HT-29 (cell line): ENCODE measurements around the gene FGF1. TPM values are rescaled to one million over a fixed set of nuclear protein-coding genes. Genes with fewer than 3 reads are reported as not detected.
A peak's percentile ranks its signal among the peaks of the same experiment; 100 is the strongest.

Experiments used
- DNase-seq: peaks from one replicate; pipeline ENCODE4 v3.0.0-alpha.2; 2015; ENCODE audit warnings: low spot score
- total RNA-seq: library from RNA; depleted of rRNA; stranded (reverse); fragments of >200 nt; shearing (Covaris generic); gene quantifications from 2 replicates; pipeline ENCODE4 v1.2.3, GENCODE V29; 2014

Gene FGF1
- total RNA-seq, 1 experiment from 2014 or later, result not detected

DNA sequence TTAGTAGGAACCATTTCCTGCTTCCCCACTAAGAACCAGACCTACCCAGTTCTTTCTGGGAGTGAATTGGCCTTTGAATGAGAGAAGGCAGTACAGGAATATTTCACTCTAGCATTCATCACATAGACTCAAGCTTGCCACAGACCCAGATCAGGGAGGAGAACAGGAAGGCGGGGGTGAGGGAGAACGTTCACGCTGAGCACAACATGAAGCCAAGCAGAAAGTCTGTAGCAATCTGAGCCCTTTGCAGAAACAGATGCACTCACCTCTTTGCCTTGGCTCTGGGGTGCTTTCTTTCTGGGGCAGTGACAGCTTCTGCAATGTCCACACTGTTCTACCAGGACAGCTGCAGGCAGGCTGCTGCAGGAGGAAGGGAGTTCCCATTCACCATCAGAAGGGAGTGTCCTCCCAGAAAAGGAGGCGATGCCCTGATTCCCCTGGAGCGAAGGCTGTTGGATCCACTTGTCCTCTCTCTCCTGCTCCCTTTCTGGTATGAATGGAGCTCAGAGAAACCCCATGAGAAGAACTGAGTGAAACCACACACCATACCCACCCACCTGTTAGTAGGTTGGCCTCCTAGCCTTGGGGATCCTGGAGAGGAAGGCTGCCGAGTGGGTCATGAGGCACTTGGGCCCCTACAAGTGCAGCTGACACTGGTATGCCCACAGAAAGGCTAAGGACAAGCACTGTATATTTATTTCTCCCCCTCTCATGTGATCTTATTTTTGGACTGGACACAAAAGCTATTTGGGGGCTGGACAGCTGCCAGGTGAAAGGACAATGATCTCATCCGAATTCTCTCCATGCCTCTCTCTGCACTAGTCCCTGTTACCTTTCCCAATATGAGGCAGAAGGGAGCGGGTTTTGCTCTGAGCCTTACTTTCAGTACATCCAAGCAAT lies 11.7 kb upstream of the FGF1 start:
- no peak for DNase-seq

DNA sequence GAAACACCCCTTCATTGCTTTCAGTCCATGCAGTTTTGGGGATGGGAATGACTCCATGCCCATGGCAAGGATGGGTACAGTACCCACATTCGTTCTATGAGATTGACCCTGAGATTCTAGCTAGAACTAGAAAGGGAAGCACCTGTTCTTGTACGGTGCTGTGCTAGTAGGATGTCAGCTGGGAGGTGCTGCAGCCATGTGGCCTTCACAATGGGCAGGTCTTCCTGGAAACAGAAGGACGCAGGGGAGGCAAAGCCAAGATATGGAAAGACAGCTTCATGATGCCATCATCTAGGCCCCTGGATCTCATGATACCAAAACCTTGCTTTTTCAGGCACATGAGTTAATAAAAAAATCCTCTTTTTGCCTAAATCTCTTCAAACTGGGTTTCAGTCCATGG lies 10.5 kb upstream of the FGF1 start:
- DNase-seq, result no peak

DNA sequence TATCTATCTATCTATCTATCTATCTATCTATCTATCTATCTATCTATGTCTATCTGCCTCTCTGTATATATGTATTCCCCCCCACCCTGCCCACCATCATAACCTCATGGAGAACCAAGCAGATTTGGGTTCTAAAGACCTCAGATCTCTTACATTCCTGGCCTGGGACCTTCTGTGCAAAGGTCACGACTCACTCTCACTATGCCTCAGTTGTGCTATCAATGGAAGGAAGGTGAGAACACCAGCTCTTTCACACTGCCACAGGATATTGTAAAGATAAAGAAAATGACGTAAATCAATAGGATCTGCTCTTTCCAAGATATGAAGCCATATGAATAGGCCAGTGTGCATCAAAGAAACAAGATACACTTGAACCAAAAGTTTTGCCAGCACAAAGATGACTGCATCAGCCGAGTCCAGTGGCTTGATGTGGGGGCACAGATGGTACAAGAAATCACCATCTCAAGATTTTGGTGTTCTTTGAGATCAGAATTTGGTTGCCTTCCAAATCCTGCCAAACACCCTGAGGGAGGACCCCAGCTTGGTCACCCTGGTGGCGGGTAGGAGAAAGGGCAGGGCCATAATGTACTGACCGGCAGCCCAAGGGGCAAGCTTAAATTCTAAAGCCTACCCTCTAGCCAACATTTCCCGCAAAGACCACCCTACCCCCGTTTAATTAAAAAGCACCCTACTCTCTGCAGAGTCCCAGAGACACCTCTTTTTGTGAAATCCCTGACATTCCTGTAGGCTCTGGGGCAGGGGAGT lies 8.4 kb upstream of the FGF1 start:
- no peak for DNase-seq

DNA sequence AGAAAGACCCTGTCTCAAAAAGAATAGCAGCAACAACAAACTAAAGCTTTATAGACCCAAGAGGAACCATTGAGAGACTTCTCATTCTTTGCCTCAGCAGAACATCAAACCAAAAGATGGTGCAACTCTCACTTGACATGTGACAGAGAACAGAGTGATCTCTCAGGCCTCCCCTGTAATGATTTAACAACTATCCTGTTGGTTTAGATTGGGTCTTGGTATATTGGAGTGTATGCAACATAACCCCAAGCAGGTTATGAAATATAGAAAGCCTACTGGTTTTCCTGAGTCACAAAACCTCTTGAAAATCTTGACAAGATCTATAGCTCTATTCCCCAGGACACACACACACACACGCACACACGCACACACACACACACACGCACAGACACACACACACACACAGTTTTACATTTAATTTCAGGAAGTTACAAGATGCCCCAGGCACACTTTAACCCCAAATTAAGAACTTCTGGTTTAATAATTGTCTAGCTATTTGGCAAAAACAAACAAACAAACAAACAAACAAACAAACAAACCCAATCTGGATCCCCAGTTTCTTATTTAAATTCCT lies 6.5 kb upstream of the FGF1 start:
- DNase-seq, result no peak

DNA sequence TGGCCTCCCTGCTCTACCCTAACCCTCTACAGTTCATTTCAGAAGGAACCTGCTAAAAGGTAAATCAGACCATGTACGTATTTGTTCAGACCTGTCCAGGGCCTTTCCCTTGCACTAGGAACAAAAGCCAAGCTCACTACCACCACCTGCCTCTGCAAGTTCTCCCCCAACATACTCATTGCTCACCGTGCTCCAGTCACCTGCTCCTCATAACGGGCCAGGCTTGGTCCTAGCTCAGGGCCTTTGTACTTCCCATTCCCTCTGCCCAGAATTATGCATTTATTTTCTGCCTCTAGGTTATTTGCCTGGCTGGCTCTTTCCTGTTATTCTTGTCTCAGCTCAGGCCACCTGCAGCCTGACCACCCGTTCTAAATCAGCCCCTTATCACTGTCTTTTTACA lies 4.8 kb upstream of the FGF1 start:
- no peak for DNase-seq

DNA sequence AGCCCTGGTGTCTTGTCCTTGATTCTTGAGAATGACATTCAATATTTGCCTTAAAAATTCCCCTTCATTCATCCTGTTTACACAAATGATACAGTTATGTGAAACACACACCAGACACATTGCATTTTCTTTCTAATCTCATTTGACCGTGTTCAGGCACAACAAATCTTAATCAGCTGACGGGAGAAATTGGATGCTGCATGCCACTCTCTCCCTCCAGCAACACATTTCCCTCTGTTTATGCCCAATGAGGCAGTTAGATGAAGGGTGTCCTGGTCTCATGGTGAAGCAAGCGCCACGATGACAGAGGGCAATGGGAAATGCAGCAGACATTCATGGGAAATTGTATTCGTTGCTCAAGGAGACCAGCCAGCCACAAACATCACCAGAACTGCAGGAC lies 3.2 kb upstream of the FGF1 start:
- no peak for DNase-seq

DNA sequence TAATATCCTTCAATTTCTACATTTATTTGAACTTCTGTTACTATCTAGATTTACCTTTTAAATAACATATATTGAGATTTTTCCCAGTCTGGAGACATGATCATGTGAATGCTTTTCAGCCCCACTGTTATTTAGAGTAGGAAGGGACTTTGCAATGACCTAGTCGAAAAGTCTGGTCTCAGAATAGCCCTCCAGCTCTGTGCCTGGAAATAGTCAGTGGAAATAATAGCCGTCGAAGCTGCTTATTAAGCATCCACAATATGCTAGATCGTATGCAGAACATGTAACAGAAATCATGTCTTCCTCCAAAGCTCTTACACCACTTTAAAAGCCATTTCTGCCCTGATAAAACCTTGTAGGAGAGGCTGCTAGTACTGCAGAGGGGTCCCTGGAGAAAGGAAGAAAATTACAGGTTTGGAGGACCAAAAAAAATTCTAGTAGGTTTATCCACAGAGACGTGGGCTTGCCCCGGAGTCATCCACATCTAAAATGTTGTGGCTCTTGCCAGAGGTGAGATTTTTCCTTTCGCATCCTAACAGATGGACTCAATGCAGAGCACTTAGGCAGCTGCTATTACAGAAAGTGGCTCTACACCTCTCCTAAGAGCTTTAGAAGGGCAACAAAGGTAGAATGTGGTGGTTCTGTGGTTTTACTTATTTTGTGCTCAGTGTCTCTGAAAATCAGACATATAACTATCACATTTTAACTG lies 2.5 kb upstream of the FGF1 start:
- no peak for DNase-seq

DNA sequence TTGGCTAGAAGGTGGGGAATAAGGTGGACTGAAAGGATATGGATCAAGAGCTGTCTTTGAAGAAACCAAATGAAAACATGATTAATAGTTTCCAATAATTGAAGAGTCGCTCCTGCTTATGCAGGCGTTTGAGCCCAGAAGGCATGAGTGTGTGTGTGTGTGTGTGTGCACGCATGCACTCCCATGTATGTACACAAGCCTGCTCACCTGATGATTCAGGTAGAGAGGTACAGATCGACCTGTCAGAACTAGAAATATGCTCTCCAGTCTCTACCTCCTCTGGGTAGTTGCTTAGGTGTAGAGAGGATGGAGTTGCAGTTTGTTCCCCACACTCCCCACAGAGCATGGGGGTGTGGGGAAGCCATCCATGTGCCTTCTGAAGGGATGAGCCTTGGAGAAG lies 1.1 kb upstream of the FGF1 start:
- no peak for DNase-seq

DNA sequence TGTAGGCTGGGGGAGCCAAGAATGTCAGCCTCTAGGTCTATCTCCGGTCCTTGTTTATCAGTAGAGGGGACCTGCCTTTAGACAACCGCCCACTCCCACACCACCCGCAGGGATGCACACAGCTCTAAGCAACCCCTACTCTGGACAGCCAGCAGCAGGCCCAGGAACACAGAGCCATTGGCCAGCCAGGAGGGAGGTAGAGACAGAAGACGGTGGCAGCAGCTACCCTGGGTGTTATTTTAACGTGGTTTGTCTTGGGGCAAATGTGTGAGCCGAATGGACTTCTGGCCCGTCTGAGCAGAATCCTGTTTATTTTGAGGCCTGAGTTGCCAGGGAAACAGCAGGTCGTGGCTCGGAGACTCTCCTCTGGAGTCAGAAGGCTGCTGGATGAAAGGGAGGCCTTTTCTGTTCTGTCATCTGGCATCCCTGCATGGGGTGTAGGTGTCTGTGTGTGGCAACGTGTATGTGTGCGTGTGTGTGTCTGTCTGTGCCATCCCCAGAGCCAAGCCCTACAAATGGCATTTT lies 382 bp upstream of the FGF1 start:
- DNase-seq, result no peak

DNA sequence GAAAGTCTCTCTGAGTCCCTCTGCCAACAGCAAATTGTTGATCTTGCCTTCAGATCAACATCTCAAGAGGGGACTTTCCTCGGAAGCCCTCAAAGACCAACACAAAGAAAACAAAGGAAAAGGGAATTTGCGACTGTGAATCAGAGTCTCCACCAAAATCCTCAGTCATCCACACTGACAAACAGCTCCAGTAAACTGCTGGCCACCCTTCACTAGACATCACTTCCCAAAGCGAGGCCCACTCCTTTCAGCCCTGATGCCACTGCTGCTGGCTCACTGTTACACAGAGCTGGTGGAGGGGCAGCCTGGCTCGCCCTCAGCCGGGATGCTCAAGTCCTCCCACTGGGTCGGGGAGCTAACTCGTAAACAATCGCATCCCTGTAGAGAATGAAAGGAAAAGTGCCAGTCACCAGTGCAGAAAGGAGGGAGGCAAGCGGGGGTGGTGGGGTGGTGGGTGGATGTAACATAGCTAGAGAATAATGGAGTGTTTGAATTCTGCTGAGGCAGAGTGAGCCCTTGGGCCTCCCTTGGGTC lies 1.3 kb downstream of the FGF1 start:
- no peak for DNase-seq

DNA sequence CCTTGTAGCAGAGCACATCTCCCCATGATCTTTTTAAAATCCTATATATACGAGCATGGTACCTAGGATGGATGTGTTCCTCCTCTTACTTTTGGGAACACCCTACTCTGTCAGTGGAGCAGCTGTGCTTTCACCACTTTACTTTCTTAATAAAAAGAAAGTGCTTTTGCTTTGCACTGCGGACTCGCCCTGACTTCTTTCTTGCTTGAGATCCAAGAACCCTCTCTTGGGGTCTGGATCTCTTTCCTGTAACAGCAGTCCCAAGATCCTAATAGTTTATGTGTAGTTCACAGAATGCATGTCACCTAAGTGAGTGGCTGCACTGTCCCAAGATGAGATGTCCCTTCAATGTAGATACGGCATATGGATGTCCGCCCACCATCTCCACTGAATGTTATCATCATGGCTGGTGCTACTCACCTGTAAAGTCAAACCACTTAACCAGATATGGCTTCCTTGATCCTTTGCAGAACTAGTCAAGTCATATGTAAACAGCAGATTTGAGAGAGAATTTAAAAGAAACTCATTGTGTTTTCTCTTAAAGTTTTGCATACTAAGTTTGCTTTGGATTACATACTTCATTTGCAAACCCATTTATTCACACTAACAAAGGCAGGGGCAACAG lies 1.9 kb downstream of the FGF1 start:
- DNase-seq, result no peak

DNA sequence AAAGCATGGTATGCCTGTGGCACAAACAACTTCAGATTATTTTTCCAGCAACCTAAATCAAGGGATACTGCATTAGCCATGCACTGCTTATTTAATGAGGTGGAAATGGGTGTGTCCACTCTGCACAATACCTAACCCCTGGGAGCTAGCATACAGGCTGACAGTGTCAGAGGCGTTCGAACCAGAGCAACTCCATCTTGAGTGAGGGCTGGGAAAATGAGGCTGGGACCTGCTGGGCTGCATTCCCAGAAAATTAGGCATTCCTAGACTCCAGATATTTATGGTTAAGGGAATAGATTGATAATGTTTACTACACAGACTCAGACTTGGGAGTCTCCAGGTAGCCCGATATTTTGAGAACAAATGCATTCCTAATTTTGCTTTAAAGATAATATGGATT lies 2.8 kb downstream of the FGF1 start:
- DNase-seq, result no peak

DNA sequence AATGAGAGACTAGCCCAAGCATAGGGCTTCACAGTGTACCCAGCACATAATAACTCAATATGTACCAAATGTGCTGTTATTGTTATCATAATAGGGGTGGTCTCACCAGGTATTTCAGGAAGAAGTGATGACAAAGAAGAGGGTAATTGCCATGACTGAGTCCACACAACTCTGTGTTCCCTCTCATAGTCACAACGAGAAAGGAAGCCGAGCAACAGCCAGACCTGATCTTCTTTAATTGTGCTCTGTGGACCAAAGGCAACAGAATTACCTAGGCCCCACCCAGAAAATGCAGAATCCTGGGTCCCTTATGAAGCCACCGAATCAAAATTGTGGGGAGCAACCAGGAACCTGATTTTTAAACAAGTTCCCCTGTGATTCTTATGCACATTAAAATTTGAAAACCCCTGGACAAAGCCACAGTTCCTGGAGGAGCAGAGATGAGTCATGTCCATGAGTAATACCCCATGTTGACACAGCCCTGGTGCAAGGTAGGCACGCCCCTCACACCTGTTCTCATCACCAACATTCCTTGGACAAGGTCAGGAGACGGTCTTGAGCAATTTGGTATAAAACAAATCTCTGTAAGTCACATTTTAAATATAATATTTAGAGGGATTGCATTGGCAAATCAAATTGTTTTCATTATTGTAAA lies 5.2 kb downstream of the FGF1 start:
- DNase-seq, result peak; percentile 90

DNA sequence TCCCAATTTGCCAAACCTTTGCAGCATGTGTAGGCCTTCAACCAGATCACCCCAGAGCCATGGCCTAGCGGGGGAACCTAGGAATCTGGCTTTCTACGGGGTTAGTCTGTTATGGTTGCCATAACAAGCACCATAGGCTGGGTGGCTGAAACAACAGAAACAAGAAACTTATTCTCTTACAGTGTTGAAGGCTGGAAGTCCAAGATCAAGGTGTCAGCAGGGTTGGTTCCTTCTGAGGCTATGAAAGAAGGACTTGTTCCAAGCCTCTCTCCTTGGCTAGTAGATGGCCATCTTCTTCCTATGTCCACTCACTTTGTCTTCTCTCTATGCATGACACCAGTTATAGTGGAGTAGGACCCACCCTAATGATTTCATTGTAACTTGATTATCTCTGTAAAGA lies 6.1 kb downstream of the FGF1 start:
- no peak for DNase-seq

DNA sequence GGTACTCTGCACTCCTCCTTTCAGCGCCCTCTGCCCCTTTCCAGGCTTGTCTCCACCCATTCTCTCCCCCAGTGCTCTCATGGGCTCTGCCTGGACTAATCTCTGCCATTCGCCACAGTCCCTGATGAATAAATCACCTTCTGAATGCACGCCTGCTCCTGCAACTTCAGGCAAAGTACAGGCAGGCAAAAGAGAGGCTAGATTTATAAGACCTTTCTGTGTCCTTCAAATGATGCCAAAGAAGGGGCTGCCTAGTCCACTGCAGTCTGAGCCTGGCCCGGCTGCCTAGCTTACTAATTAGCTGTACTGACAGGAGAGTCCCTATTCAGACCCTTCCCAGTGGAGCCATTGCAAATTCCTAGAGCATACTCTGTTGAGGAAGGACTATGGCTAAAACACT lies 7.4 kb downstream of the FGF1 start:
- DNase-seq, result no peak

DNA sequence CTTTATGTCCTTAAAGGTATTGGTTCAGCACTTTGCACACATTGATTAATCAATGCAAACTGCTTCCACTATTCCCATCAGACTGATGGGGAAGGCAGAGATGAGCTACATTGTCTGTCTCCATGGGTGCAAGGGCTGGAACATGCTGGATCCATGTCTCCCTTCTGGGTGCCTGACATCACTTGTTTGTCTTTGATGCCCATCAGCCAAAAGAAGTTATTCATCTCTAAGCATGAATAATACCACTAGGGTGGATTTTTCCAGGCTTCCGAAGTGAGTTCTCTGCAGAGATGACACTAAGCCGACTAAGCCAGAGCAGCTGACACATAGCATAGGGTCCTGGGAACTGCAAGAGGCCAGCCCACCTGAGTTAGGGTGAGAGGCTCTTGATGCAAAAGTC lies 8.7 kb downstream of the FGF1 start:
- no peak for DNase-seq

DNA sequence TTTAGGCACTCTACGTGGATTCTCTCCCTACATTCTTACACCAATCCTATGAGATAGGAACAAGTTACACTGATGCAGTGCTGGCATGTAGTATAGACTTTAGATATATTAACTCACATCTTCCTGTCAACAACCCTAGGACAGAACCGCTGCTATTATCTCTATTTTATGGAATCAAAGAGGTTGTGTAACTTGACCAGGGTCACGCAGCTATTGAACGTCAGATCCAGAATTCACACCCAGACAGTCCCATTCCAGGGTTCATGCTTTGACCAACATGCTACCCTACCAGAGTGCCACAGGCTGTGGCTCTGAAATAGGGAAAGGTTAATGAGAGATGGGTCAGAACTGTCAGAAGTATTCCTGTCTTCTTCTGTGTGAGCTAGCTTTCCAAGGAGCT lies 9.6 kb downstream of the FGF1 start:
- no peak for DNase-seq

DNA sequence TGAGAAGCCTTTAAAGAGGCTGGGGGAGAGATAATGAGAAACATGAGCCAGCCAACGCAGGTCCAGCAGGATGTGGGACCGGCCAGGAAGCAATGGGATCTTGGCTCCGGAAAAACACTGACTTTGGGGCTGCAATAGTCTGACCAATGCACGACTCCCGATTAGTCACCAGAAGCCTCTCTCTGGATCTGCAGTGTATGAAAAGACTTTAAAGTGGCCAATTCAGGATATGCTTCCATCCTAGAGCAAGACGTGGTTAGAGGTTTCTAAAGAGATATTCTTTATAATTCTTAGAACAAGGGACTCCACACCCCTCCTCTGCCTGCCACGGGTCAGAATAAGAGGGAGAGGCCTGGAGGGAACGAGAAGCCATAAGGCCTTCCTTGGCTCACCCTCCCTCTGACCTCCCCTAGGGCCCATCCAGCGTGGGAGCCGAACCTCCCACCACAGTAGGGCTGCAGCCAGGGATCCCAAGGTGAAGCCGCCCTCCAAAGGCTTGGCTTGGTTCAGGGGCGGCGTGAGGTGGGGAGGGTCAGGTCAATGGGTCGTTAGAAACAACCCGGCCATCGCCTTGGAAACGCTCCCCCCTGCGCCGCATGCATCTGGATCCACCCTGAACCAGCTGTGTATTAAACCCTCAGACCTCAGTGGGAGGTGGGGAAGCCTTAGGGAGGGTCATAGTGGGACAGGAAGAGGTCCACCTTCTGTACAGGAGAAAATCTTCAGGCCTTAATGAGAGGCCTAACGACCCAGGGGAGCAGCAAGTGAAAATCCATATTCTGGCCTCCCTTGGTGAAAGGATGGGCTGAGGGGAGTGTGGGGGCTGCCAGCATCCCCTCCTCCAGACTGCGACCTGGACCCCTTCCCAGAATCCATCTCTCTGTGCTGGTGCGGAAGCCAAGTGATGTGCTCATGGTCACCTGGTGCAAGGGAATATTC lies 11.1 kb downstream of the FGF1 start:
- DNase-seq, result no peak

DNA sequence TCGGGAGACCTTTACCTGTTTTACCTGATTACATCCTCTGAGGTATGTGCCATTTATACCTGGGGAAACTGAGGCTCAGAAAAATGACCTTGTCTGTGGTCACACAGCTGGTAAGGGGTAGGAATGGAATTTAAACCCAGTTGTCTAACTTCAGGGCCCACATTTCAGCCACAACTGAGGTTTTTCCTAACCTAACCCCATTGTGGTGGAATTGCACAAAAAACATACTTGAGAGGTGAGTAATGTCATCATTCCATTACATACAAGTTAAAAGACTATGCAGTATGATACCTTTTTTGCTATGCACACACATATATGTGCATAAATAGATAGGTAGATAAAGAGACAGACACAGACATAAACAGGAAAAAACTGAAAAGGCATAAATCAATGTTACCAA lies 14.1 kb downstream of the FGF1 start:
- DNase-seq, result no peak
